ENCODE measurements around the gene ABL1.

DNA sequence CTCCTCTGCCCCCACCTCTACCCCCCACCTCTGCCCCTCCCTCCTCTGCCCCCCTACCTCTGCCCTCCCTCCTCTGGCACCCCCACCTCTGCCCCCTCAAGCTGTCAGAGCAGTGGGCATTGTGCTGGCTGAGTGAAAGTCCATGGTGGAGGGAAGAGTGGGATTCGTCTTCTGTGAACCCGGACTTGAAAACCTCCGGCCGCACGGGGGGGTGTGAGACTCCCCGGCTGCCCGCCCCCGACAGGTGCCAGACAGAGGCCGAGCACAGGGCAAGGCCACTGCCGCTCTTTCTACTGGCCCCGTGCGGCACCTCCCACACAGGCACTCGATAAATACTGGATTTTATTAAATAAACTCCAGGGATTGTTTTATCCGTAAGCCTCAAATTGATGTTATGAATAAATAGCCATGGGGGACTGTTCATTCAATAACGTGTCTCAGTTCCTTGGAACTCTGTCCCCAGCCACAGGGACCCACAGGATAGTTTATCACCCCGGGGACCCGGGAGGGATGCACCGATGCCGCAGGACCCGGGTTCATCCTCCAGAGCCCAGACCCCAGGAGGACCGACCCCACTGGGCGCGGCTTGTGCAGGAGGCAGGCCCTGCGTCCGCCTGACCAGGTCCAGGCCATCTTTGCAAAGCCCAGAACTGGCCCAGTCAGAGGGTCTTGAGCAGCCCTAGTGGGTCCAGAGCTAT lies 64.1 kb downstream of the ABL1 start:
- TF ChIP-seq, protein P1, sequence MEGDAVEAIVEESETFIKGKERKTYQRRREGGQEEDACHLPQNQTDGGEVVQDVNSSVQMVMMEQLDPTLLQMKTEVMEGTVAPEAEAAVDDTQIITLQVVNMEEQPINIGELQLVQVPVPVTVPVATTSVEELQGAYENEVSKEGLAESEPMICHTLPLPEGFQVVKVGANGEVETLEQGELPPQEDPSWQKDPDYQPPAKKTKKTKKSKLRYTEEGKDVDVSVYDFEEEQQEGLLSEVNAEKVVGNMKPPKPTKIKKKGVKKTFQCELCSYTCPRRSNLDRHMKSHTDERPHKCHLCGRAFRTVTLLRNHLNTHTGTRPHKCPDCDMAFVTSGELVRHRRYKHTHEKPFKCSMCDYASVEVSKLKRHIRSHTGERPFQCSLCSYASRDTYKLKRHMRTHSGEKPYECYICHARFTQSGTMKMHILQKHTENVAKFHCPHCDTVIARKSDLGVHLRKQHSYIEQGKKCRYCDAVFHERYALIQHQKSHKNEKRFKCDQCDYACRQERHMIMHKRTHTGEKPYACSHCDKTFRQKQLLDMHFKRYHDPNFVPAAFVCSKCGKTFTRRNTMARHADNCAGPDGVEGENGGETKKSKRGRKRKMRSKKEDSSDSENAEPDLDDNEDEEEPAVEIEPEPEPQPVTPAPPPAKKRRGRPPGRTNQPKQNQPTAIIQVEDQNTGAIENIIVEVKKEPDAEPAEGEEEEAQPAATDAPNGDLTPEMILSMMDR (IDR thresholded peaks at IDR 0.05): no peak
- TF ChIP-seq EP300 (IDR thresholded peaks at IDR 0.05): no peak
- no peak for TF ChIP-seq POLR2A (IDR thresholded peaks at IDR 0.05)
